Activated CD8-positive, alpha-beta memory T cell treated with anti-CD3 and anti-CD28 coated beads, Interleukin-2, amount 50 U/mL, for 24 hours (primary cell): ENCODE results near the gene KCNQ1.

Experiments used
- DNase-seq: peaks from one replicate; pipeline ENCODE4 v3.0.0-alpha.2; 2020; ENCODE audit errors: extremely low read depth

The KCNQ1 gene

DNA sequence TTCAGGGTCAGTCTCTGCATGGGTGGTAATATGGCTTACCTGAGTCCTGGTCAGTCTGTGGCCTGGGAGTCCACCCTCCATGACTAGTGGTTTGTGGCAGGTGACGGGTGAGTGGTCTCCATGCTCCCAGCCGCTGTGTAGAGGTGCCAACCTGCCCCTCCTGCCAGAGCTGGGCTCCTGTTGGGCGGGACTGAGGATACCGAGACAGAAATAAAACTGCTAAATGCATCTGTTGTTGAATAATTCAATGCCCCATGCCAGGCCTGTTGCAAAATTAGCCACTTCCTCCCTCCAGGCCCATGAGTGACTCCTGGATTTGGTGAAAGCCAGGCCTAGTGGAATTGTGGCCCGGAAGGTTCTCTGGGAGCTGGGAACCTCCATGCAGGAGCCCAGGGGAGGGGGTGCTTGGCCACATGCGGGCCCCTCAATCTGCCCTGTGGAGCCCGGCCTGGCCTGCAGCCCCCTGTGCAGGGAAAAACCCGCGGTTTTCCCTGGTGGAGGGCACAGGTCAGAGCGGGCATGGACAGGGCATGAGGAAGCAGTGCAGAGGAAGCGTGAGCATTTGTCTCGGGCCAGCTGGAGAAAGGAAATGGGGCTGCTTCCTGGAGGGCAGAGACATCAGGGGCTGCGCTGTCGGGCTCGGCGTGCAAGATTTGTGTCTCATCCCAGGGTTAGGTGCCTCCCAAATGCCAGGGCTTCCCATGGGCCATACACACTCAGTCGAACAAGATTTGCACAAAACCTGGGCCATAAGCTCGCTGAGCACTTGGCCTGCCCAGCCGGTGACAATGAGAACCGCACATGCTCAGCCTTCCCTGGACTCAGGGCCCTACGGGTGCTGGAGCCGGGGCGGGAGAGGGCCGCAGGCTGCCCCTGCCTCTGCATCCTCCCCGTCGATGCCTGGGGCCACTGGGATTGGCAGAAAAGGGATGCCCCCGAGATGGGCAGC lies 66.9 kb downstream of the KCNQ1 start:
- no peak for DNase-seq

DNA sequence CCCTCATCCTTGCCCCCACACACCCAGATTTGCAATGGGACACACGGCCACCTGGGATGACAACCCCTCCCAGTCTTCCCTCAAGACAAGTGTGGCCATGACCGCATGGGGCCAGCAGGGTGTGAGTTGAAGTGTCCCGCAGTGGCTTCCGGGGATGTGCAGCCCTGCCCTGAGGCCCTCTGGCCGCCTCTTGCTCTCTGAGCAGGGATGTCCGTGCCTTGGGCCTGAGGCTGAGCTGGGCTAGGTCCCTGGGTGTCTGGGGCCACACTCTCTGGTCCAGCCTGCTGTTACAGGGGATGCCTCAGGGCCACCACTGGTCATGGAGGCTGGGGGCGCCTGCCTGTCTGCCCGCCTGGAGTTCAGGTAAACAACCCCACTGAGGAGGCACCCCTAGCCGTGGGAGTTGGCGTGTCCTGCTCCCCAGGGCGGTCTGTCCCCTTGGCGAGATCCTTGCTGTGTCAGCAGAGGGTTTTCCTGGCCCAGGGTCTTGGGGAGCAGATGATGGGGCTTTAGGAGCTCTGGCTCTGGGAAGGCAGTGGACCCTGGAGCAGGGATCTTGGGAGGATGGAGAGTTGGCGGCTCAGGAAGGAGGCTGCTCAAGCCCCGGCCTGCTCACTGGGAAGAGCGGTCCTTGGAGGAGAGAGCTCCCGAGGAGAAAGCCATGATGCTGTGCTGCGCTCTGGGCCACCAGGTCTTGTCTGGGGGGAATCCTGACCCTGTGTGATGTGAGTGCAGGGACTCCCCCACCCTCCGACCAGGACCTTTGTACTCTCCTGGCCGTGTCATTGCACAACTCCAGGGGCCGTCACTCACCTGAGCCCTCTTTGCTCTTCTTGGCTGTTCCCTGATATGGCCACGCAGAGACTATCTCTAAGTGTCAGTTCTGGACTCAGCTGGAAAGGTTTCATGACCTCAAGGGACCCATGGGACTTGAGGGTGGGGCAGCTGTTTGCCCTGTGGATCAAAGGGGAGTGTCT lies 67.9 kb downstream of the KCNQ1 start:
- no peak for DNase-seq

DNA sequence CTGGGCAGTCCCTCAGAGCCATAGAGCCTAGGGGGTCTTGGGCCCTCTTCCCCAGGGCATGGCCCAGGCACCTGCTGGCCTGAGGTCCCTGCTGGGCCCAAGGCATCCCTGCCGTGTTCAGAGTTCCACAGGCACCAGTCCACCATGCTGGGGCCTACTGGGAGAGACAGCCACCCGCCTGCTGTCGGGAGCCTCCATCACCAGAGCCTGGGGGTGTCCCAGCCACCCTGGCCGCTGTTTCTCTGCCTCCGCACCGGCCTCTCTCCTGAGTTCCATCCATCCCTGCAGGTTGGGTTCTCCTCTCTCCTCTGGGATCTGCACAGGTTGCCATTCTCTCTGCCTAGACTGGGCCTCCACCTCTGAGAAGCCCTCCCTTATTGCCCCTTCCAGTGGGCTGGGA lies 68.6 kb downstream of the KCNQ1 start:
- DNase-seq: no peak

DNA sequence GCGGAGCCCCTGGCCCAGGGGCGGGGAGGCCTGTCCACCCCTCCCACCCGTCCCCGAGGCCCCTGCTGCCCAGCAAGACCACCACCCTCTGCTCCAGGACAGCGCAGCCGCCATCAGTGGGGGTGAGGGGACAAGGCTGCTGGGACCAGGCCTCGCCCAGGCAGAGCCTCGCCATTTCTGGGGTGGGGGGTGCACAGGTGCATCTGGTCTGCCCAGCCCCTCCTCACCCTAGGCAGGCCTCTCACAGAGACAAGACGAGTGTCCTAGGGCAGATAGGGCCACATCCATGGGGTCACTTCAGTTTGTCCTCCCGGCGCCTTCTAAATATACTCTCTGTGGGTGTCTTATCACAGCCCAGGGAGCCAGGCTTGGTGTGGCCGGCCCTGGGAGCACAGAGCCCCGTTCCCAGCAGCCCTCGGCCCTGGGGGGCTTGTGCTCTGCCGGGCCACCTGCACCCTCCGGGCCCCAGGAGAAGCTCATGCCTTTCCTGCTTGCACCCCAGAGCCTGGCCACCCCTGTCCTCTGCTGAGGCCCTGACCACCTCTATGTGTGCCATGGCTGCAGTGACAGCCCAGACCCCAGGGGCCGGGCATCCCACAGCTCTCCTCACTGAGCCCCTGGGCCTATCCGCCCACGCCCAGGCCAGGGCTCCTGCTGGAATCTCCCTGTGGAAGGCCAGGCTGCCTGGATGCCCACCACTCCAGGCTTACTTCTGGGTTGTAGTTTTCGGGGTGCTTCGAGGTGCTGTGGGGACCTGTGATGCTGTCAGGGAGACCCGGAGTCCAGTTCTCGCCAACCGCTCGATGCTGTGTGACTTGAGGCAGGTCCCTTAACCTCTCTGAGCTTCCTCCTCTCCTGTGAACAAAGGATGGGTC lies 70.8 kb downstream of the KCNQ1 start:
- no peak for DNase-seq

DNA sequence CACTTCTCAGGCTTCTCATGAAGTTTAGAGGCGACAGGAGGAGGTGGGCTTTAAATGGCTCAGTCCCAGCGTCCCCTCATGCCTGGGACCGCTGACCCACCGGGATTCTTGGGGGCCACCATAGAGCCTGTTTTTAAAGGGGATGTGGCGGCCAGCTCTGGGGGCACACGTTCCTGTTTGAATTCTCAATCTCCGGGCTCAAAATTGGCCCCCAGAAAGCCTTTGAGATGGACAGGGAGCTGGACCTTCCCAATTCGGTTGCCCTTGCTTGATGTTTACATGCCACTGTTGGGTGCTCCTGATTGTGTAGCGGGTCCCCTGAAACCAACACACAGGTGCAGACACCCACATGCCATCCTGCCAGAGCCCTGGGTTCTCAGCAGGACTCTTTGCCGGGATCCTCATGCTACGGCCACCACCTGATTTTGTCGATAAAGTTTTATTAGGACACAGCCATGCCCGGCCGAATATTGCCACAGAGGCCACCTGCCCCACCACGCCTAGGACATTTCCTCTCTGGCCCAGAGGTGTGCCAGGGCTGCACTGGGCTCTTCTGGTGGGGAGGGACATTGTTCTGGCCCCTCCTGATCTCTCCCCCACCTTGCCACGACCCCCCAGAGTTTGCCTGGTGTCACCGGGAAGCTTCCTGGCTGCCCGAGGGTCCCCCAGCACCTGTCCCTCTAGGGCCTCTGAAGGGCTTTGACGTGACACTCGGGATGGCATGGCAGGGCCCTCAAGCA lies 71.6 kb downstream of the KCNQ1 start:
- DNase-seq: no peak

DNA sequence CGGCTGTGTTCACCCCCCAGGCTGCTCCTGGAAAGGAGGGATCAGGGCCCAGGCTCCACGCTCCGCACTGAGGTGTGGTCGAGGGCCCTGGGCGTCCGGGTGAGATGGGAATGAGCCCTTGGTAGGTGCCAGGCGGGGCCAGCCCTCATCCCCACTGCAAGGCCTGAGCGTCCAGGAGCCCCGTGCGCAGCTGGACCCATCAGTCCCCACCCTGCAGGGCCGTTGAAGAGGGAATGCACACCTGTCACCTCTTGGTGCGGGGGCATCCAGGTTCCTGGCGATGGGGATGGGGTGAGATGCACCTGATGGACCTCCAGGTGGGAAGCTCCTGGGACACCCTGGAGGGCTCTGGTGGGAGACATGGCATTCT lies 72.2 kb downstream of the KCNQ1 start:
- no peak for DNase-seq

DNA sequence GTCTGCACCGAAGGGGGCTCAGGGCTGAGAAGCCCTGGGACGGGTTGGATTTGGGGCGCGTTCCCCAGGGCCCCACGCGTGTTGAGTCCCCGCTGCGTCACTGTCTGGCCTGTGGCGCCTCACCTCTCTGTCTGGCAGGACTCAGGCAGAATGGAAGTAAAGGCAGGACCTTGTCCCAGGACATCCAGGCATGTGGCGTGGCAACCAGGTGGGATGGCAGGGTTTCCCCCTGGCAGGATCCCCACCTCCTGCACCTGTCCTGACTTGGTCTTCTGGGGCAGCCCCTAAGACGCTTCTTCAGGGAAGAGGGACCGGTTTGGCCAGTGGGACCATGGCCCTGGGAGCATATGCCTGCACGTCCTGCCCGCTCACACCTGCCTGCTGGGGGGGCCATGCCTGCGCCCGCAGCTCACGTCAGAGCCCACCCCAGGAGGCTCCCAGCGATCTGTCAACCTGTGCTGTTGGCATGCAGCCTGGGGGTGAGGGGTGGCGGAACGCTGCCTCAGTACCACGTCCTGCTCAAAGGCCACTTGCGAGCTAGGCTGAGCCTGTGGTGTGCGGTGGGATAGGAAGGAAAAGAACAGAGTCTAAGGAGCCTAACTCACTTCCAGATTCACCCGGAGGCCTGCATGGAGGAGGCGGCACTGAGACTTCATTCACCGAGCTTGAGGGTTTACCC lies 72.7 kb downstream of the KCNQ1 start:
- no peak for DNase-seq

DNA sequence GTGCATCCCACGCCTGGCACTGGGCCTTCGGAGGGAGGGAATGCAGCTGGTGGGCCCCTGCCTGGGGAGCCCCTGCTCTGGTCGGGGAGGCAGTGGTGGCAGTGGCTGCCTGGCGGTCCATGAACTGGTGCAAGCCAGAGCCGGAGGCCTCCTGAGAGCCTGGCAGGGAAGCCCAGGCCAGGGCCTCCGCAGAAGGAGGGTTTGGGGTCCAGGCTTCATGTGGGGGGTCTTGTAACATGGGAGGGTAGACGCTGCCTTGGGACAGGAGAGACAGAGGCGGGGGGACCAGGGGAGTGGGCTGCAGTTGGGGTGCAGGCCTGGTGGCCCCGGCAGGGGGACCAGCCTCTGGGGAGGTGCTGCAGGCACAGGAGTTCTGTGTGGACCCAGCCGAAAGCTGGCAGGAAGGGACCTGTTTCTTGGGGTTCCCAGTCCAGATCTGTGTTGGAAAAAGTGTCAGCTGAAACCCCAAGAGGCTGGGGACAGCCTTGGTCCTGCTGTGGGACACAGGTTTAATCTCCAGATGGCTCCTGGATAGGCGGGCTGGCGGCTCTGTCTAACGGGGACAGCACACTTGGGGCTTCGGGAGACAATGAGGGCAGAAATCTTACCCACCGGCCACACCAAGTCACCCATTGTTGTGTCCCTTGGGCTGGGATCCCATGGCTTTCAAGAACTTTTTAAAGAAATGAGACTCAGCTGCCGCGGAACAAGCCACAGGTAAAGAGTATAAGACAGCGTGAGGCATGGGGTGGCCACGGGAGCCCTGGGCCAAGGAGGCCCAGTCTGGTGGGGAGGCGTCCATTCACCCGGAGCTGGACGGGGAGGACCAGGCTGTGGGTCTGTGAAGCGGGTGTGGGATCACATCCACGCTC lies 73.5 kb downstream of the KCNQ1 start:
- DNase-seq: no peak

DNA sequence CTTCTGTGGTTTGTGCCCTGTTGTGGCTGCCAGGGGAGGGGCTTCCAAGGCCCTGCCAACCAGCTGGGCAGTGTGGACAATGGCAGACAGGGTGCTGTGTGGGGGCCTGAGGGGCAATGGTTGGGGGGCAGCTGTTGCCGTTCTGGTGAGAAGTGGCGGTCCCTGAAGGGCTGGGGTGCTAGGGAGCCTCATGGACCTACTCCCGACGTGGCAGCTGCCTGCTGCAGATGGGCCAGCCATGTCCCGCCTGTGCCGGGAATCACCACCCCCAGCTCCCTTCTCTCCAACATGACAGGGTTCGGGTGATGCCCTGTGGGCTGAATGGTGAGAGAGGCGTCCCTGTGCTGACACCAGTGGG lies 74.2 kb downstream of the KCNQ1 start:
- DNase-seq: no peak

DNA sequence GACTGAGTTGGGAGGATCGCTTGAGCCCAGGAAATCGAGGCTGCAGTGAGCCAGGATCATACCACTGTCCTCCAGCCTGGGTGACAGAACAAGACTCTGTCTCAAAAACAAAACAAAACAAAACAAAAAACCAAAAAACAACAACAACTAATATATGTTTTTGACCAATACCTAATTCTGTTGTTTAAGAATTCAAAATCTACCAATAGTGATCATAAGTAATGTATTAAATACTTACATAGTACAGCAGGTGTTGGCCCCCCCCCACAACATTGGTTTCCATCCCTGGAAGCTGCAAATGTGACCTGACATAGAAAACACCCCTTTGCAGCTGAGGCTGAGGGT lies 74.7 kb downstream of the KCNQ1 start:
- no peak for DNase-seq

DNA sequence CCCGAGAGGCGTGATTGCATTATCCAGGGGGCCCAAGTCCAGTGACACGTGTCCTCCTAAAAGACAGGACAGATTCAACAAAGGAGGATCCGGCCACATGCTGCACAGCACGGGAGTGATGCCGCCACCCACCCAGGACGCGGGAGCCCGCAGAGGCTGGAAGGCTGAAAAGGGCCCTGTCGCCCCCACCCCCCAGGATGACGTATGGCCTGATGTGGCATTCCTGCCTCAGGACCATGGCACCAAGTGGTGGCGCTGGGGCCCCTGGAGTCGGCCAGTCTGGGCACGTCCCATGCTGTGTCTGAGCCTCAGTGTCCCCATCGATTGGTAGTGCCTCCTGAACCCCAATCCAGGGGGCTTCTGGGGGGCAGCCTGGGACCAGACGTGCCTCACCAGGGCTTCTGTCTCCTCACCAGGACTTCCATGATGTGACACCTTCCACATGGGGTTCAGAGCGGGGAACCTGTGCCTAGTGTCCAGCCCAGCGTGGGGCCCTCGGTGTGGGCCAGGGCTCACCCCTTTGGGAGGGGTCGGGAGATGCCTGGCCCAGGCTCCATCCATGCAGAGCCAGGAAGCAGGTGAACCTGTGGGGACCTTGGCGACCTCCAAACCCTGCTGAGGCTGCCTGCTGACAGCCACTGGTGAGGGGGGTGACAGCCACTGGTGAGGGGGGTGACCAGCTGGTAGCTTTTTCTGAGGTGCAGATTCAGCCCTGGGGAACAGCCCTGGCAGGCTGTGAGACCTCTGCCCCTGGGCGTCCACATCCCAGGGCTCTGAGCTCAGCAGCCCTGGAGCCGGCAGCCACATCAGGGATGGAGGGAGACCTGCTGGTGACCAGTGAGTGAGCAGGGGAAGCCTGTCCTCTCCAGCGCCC lies 75.3 kb downstream of the KCNQ1 start:
- DNase-seq: no peak

DNA sequence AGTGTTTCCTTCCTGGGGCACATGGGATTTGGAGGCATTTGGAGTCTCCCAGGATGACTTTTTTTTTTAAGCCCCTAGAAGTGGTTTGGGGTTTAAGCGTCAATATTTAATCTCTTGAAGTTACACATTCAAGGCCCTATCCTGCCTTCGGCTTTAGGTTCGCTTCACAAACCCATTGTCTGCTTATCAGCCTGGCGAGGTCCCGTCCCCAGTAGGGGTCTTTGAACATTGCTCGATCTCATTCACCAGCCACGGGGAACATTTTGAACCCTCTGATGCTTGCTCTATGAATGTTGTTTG lies 75.9 kb downstream of the KCNQ1 start:
- no peak for DNase-seq

DNA sequence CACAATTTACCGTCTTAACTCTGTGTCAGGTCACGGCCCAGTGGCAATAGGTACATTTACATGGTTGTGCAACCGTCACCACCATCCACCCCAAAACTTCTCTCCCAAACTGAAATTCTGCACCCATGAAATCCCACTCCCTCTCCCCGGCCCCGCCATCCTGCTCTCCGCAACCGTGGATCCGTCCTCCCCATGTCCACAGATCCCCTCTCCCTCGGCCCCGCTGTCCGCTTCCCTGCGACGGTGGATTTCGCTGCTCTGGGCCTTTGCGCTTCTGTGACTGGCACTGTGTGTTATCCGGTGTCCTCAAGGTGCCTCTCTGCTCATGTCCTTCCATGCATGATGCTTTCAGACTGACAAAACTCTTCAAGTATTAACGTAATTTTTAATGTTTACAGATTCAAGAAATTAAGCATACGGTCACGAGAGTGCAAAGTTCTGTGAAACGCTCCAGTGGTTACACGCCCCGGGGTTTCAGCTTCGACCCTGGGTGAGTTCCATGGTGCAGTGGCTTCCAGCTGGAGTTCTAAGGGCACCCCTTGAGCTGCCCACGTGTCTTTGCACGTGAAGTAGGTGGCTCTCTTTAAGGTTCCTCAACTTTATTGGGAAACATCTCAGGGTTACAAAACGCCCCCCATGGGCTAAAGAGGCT lies 76.4 kb downstream of the KCNQ1 start:
- no peak for DNase-seq

DNA sequence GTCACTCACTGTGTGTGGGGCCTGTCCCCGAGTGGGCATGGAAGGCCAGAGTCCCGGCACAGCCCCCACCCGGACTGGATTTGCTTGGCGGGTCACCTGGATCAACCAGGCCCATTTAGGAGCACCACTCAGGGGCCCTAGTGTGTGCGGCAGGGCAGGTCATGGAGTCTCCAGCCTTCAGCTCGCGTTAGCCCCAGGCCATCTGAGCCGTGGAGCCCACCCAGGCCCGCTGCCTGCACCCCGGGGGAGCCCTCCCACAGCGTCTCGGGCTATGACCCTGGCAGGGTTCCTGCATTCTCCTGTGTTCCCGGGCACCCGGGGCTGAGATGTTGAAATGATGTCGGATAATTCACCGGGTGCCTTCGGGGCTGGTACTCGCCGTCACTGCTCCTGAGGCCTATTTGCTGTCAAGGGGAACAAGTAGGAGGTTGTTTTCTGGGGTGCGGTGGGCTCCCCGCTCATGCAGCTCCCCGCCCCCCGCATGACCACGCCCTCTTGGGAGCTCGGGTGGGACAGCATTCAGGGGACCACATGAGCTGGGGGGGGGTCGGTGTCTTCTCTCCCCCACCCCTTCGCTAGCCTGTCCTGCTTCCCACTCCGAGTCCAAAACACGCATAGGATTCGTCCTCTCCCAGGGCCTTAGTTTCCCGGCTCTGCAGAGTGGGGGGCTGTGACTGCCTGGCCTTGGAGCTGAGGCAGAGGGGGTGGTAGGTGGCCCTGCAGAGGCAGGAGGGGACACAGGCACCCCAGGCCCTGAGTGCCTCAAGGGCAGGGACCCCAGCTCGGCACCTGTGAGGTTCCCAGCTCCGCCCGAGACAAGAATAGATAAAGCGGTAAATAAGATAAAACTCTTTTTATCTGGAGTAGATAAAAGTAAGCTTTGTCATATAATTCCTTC lies 77.2 kb downstream of the KCNQ1 start:
- no peak for DNase-seq

DNA sequence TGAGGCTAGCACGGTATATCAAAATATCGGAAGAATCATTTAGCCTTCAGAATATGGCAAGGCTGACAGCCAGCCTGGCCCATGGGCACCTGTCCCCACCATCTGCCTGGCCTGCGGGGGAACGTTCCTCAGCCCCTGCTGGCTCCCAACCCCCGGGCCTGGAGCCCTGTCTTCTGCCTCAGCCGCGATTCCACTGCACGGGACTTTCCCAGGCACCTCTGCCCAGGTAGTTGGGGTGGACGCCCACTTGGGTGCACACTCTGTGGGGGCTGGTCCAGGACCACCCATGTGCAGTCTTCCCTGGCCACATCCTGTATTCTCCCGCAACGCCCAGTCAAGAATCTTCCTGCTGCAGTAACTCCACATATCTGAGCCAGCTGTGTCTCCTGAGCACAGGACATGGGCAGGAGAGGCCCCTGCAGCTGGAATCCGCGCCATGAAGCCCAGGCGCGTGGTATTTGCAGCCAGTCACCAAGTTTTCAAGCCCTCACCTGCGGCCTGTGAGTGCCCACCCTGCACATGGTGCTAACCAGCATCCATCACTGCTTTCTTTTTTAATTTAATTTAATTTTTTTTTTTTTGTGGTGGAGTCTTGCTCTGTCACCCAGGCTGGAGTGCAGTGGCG lies 77.9 kb downstream of the KCNQ1 start:
- DNase-seq: no peak

DNA sequence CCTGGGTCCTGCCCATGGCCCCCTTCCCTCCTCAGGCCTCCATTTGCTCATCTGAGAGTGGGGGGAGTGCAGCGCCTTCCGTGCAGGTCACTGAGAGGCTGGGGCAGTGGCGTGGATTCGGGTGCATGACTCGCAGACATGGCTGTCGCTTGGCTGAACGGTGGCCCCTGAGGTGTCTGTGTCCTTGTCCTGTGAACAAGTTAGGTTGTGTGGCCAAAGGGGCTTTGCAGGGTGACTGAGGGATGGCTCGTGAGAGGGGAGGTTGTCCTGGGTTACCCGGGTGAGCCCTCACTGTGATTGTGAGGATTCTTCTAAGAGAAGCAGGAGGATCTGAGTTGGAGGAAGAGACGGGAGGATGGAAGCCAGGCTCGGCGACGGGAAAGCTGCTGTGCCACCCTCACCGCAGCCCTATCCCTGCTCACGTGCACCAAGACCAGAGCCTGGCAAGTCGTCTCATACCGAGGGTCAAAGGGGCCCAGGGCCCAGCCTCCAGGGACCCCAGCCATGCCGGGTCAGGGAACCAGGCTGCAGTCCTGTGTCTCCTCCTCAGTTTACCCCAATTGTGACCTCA lies 79.1 kb downstream of the KCNQ1 start:
- DNase-seq: no peak
